Stimulated activated CD8-positive, alpha-beta memory T cell treated with anti-CD3 and anti-CD28 coated beads, Interleukin-15, amount 100 ng/mL, for 48 hours (primary cell): Measurements from ENCODE around the gene AKAP6.
"Not testable (repeated sequence)": the region's sequence is repeated elsewhere in the genome, so short reads cannot be mapped to it uniquely, and the experiment has no call there.

Experiments
- DNase-seq, 2 donors: peaks; one replicate each; pipeline ENCODE4 v3.0.0-alpha.2; 2020; ENCODE audit warnings: low read depth in 2 of 2

AKAP6 gene

DNA sequence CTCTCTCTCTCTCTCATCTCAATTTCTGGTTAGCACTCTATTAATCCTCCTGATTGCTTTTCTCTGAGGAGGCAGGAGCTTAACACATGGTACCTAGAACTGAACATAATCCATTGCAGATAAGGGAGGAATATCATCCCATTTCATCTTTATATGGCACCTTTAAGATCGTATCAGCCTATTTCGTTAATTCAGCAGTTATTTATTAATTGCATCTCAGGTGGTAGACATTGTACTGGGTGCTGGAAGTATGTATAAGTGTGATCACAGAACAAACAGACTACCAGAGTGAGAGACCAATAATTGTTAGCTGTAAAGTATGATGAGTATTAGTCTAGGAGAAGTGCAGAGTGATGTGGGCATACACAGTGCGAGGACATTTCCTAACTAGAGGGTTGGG lies 39.0 kb downstream of the AKAP6 start:
- no peak for DNase-seq

DNA sequence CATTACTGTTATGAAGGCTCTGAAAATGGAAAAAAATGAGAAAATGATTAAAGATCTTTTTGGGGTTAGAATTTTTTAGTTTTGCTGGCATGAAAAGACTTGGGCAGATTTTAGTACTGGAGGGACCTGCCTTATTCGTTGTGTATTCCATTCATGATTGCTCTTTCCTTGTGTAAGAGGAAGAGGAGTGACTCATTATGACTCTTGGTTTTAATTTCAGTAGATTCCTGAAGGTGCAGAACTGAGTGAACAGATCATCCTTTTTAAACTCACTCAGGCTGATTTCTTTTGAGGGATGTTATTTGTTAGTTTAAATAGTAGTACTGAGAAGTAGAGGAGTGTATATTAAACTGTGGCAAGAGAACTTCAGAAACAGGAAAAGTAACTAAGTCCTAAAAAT lies 41.6 kb downstream of the AKAP6 start:
- DNase-seq, result no peak

DNA sequence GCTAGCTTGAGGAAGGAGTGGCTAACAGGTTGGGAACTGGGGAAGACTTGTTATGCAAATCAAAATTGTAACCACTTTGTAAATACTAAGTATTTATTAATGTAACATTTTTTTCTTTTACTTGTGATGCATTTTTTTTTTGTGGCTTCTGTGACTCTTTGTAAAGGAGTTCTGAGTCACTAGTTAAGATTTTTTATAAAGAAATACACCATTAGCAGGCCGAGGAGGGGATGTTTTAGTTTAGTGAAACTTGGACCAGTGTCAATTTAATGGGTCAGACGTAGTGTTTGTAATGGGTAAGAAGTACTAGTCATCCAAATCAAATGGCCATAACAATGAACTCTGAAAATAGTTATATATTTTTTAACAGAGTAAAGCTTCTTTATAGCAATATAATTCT lies 43.1 kb downstream of the AKAP6 start:
- no peak for DNase-seq

DNA sequence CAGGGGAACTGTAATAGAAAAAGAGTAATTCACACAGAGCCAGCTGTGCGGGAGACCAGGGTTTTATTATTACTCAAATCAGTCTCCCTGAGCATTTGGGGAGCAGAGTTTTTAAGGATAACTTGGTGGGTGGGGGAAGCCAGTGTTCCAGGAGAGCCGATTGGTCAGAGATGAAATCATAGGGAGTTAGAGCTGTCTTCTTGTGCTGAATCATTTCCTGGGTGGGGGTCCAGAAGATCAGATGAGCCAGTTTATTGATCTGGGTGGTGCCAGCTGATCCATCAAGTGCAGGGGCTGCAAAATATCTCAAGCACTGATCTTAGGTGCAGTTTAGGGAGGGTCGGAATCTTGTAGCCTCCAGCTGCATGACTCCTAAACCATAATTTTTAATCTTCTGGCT lies 44.1 kb downstream of the AKAP6 start:
- DNase-seq, result not testable (repeated sequence)

DNA sequence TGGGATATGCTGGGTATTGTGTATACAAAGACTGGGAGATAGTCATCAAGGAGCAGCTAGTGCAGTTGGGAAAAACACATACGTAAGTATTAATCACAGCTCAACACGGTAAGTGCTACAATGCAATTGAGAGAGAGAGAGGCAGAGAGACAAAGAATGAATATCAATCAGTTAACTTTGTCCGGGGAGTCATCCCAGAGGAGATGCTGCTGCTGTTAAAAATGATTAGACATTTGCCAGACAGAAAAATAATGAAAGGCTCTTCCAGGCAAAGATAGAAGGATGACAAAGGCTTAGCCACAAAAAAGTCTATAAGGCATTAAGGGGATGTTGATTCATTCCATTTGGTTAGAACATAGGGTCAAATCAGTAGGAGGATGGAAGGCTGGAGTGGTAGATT lies 45.1 kb downstream of the AKAP6 start:
- DNase-seq, result no peak

DNA sequence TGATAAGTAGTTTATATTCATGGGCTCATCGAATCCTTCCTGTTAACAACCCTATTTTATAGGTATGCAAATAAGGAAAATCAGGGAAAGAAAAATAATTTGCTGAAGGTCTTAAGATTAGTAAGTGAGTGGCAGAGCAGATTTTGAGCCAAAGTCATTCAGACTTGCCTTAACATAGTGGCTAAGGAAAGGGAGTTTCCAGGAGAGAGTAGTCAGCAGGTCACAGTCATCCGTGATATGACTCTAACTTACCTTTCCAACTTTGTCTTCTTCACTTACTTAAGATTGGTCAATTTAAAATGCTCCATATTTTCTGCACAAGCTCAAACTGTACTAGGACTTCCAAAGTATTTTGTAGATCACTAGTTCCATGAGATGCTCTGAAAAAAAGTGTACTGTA lies 46.6 kb downstream of the AKAP6 start:
- no peak for DNase-seq

DNA sequence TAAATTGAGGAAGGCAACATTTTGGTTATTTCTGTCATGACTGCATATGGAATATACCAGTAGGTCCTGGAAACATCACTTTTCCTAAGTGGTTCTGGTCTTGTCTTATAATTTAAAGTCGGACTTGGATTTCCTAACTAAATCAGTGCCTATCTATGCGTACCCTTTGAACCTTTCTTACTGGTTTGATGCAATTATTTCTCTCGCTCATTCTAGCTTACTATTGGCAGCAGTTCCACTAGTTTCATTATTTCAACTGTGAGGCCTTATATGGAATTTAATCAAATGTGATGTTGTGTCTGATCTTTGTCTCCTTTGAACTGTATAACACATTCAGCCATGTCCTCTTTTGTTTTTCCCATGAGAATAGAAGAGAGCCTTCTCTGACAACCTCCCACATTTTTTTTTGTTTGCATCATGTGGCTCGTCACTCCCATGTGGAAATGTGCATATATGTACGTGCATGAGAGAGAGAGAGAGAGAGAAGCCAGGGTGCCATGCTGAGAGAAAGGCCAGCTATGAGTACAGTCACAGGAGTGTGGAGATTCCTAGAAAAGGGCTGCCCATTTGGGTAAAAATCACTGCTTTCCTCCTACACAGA lies 48.0 kb downstream of the AKAP6 start:
- DNase-seq, result no peak

DNA sequence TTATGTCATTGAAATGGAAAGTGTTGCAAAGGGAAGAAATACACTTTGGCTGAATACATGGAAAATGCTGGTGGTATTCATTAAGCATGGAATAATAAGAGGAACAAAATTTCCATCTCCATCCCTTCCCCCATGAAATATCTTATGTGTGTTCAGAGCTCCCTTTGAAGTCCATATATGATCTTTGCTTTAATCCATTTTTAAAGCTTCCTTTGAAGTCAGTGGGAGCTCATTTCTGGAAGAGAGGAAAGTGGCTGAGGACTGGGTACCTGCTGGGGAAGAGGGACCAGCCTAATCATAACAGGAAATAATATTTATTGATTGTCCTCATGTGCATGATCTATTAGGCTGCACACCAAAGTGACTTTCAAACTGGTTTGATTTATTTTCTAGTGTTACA lies 49.2 kb downstream of the AKAP6 start:
- no peak for DNase-seq

DNA sequence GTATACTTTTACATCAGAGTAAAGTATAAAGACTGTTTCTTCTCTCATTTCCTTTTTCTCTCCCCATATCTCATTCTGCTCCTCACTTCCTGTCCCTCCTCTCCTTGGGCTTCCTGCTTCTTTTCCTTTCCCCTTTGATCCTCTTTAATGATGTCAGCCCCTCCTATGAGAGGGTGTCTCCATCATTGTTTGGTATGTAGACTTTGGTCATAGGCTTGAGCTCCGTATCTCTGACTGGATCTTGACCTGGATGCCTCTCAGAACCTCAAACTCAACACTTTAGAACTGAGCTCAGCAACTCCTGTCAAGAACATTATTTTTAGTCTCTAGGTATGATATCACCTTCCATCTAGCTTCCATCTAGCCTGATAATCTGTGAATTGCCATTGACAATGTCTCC lies 50.3 kb downstream of the AKAP6 start:
- DNase-seq, result no peak

DNA sequence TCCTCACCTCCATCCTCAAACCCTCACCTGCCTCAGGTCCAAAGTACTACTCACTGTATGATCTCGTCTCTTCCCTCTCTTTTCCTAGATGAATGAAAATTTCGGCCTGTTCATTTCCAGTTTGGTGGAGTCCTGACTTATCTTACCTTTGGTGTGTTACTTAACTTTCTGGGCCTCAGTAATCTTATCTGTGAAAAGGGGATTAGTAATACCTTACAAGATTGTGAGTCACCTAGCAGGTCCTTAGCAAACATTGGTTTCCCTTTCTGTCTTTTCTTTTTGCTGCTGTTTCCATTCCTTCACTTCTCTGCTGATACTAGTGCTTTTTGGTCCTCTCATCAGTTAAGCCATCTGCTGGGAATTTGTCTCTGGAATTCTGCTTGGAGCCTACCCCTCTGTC lies 52.8 kb downstream of the AKAP6 start:
- DNase-seq, result no peak

DNA sequence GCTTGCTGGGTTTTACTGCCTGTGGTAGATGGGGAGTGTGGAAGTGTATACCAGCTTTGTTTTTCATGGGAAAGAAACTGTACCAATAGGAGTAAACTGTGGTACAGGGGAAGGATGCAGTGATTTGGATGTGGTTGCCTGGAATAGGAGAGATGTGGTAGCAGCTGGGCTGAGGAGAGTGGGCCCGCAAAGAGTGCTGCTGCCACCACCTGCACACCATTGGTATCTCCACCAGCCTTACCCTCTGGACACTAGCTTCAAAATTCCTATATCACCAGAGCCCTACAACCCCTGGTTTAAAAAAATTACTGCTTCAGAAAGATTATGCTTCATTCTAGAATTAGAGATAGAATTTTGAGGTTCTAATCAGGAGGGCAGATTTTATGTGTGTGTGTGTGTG lies 53.6 kb downstream of the AKAP6 start:
- DNase-seq, result no peak

DNA sequence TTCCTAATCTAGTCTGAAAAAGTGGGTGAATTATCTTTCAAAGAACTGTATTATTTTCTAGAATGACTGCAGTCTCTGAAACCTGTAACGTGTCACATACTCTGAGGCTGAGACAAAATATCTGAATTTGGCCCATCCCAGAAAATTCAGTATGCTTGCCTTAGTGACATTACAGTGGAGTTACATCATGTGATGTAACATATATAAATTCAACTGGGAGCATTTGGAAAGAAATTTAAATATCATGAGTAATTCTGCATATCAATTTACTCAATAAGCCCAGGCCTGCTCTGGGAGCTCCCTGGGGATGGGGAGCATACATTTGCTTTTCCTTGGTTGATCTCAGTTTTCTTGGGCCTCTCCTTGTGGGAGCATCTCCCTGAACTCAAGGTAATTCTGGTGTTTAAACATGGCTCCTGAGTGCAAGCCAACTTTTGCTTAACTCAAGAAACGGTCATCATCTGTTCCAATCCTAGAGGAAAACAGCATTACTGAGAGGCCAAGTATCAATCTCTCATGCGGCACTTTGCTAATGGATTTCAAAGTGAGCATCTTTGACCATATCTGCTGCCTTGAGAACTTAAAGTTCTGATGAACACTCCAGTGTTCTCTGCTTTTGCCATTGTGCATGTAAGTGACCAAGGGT lies 54.4 kb downstream of the AKAP6 start:
- DNase-seq, result no peak

DNA sequence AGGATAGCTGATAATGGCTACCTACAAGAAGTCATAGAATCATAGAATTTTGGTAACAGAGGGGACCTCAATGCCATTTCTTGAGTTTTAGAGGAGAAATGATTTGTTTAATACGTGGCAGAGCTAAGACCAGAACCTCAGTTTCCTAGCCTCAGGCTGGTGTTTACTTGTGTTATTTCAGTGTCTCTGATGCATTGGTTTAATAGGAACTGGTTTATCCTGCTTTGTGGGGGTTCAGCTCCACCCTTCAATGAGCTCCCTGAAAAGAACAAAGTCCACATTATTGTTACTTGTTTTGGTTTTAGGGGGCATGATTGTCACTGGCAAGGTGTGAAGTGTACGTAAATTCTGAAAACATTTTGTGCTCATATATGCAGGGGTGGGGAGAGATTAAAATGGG lies 55.4 kb downstream of the AKAP6 start:
- no peak for DNase-seq

DNA sequence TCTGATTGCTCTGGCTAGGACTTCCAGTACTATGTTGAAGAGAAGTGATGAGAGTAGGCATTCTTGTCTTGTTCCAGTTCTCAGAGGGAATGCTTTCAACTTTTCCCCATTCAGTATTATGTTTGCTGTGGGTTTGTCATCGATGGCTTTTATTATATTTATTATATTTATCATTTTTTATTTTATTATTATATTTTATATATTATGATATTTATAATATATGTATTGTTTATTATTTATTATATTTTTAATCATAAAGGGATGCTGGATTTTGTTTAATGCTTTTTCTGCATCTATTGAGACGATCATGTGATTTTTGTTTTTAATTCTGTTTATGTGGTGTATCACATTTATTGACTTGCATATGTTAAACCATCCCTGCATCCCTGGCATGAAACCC lies 58.2 kb downstream of the AKAP6 start:
- DNase-seq, result not testable (repeated sequence)

DNA sequence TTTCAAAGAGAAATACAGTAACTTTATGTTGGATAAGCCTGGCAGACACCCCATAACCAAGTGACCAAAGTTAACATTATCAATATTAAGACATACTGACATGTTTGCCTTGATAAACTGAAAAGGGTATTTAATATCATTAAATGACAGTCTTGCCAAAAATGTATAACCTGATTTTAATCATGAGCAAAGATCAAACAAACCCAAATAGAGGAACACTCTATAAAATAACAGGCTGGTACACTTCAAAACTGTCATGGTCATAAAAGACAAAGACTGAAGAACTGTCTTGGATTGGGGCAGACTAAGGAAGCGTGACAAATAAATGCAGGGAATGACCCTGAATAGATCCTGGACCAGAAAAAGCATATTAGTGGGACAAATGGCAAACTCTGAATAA lies 64.0 kb downstream of the AKAP6 start:
- no peak for DNase-seq

DNA sequence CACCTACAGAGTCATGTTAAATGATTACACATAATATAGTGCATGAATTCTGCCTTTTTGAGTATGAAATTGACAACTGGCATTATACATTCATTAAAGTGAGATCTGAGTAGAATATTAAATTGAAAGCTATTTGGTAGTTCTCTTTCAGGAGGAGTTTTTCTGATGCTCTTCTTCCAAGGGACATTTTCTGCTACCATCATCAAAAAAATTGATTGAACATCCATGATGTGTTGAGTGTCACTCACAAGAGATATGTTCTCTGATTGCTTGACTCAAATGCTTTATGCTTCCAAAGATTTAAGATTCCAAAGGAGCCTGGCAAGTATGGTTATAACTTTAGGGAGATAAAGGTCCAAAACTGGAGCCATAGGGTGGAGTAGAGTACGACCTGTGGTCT lies 64.9 kb downstream of the AKAP6 start:
- no peak for DNase-seq

DNA sequence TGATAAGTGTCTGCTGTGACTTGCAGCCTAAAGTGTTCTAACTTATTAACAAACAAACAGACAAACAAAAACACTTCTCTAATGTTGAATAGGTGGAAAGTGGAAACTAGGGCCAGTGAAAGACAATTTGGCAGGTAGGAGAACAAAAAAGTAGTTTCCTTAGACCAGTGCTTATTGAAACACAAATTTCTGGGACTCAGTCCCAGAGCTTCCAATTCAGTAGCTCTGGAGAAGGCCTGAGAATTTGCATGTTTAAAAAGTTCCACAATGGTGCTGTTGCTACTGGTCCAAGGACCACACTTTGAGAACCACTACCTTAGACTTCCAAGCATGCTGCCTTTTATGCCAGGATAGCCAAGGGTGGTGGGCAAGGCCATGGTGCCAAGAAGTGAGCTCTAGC lies 67.8 kb downstream of the AKAP6 start:
- no peak for DNase-seq

DNA sequence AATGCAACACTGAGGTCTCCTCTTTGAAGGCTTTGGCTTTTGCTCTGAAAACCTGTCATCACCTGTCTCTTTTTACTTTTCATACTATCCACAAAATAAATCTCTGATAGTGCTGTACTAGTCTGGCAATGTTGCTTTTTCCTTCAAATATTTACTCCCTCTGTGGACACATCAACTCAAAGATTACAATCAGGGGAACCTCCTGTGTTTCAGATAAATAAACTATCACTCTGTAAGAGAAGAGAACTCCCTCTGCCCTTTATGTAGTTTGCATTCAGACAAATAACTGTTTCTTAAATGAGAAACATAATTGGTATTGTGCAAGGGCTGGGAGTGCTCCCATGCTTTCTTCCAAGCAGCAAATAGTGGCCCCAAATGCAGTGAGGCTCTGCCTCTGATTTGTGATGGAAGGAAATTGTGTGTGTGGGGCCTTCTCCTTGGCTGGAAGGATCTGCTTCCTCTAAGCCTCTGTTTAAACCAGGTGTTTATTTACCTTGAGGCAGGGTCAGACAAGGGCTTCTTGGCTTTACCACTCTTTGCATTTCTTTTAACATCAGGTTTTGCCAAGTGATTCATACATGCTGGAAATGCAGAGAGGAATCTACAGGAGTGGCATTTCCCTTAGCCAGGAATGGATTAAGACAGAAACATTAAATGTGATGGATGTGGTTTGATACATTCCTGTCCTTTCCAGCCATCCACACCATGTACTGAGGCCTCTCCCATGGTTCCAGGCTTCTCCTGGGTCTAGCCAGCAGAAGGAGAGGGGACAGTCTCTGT lies 69.0 kb downstream of the AKAP6 start:
- no peak for DNase-seq

DNA sequence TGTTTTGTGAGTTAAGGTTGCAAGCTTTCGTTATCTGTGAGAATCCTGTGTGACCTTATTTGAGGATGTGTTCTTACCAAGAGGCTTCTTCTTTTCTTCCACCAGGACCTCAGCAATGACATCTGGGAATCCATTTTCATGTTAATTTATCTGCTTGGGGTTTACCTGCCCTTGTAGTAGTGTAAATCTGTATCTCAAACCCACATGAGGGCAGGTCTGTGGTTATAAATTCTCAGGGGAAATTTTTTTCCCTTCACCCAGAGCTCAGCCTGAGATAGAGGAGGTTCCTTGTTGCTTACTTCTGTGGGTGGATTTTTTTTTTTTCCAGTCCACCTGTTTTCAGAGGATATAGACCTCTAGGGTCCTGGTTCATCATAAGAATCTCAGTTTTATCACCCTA lies 70.8 kb downstream of the AKAP6 start:
- no peak for DNase-seq

DNA sequence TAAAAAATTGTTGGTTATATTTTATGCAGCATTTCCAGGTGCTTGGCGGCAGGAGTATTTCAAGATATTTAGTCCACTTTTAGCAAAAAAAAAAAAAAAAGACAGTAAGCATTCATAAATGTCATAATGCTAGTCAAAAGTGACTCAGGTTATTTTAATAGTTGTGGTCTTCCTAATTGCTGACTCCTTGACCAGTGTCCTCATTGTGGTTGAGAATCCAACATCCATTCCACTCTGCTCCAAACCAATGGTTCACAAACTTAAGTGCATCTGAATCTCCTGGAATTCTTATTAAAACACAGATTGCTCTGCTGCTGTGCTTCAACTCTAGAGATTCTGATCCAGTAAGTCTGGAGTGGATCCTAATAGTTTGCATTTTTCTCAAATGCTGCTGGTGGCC lies 71.4 kb downstream of the AKAP6 start:
- DNase-seq, result no peak

DNA sequence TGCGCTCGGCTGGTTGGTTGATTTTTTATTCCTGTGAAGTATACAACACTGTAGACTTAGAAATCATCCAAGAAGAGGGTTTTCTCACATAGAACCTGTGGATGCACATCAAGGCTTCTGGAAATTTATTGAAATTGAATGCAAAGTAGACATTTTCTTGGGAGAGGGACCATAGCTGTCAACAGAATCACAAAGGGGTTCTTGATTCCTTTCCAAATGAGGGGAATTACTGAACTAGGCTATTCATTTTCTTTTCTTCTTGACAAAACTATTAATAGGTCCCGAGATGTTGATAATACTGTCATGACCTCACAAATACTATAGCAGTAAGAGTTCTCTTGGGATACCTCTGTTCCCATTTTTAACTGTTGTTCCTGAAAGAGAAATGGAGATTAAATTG lies 73.9 kb downstream of the AKAP6 start:
- no peak for DNase-seq

DNA sequence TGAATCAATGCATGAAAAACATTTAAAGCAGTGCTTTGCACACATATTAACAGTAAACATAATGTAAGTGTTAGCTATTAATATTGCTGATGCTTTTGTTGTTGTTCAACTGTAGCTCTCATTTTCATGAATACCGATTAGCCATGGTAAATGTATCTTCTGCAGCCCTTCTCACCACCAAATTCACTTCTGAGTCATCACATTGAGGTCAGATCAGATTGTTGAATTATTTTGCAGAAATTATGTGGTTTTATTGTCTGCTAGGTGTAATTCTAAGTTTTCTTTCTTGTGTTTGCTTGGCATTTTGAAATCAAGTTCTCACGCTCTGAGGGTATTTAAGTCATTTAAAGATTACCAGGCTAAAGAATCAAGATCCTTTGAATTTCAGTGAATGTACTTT lies 74.6 kb downstream of the AKAP6 start:
- no peak for DNase-seq

DNA sequence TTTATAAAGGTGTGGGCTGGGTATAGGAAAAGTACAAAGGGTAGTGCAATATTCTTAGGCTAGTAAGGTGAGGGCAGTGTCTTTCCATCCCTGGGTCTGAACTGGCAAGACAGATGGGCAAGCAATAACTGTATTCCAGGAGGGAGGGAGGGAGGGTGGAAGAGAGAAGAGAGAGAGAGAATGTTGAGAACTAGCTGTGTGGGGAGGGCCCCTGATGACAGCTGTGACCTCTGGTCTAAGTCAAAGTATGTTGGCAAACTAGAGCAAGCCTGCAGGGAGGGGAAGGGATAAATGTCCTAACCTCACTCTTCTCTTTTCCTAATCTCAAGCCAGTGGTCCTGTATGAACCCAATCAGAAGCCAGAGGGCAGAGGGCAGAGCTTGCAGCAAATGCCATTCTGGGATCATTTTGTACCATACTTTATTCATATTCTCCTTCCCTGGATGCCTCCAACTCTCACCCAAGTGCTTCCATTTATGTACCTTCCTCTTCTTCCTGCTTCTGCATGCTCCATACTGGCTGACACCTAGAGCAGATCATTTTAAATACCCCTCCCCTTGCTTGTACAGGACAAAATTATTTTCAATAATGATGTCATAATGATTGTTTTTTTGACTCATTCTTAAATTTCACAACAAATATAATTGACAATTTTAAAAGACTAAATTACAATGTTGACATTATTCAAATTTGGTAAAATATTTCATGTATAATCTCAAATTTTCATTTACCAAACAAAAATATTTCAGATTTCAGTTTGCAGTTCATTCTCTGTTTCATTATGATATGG lies 75.9 kb downstream of the AKAP6 start:
- no peak for DNase-seq
